Breast epithelium (tissue), 3 donors: ENCODE measurements around the gene MBD3L5.

ENCODE experiments used
- POLR2A ChIP-seq: fragments of 450-650 bp; IDR thresholded peaks from one replicate; pipeline ENCODE4 v1.6.1; 2016; ENCODE audit warnings: antibody characterized with exemption, mild to moderate bottlenecking, moderate library complexity
- POLR2AphosphoS5 ChIP-seq, 3 donors: sonication (generic); formaldehyde crosslinking; IDR thresholded peaks; one replicate each; pipeline ENCODE4 v1.6.1; 2017; ENCODE audit warnings: antibody characterized with exemption in 3 of 3
- TF ChIP-seq, protein P1 (sequence below), 3 donors: fragments of 450-650 bp; IDR thresholded peaks; one replicate each; pipeline ENCODE4 v1.5.1; 2016 to 2017; ENCODE audit warnings: antibody characterized with exemption in 3 of 3, mild to moderate bottlenecking in 3 of 3, moderate library complexity in 3 of 3

DNA sequence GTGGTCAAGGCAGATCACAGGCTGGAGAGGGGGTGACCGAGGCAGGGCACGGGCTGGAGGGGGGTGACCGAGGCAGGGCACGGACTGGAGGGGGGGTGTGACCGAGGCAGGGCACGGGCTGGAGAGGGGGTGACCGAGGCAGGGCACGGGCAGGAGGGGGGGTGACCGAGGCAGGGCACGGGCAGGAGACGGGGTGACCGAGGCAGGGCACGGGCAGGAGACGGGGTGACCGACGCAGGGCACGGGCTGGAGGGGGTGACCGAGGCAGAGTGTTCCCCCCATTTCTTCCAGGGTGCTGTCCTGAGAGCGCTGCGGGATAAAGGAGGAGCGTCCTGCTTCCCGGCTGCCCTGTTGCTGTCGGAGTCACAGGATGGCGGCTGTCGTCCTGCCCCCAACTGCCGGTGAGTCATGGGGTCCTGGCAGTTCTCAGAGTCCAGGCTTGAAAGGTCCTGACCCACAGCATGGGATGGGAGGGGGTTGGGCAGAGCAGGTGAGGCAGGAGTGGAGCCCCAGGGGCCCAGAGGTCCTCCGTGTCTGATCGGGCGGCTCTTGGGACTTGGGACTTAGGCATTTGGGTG is 44.4 kb downstream of the MBD3L5 start:
- TF ChIP-seq POLR2AphosphoS5 (IDR thresholded peaks at IDR 0.05) (no peak), POLR2A (no peak)
- TF ChIP-seq, protein P1, sequence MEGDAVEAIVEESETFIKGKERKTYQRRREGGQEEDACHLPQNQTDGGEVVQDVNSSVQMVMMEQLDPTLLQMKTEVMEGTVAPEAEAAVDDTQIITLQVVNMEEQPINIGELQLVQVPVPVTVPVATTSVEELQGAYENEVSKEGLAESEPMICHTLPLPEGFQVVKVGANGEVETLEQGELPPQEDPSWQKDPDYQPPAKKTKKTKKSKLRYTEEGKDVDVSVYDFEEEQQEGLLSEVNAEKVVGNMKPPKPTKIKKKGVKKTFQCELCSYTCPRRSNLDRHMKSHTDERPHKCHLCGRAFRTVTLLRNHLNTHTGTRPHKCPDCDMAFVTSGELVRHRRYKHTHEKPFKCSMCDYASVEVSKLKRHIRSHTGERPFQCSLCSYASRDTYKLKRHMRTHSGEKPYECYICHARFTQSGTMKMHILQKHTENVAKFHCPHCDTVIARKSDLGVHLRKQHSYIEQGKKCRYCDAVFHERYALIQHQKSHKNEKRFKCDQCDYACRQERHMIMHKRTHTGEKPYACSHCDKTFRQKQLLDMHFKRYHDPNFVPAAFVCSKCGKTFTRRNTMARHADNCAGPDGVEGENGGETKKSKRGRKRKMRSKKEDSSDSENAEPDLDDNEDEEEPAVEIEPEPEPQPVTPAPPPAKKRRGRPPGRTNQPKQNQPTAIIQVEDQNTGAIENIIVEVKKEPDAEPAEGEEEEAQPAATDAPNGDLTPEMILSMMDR (IDR thresholded peaks at IDR 0.05): no peak
